ENCODE measurements around the gene MIPOL1. TPM values are rescaled to one million over a fixed set of nuclear protein-coding genes. Genes with fewer than 3 reads are reported as not detected.
"Not testable (repeated sequence)": the region's sequence is repeated elsewhere in the genome, so short reads cannot be mapped to it uniquely, and the experiment has no call there.

The MIPOL1 gene
- total RNA-seq, 4 donors from 2014 or later, result 17.0 to 43.4 (median 30.2) TPM

- Histone ChIP-seq H3K9me3 (no peaks in the 10 kb centered on the region), H3K36me3 (no peaks in the 10 kb centered on the region), H3K4me3 (replicated peaks in 1 of 3) (no peak overlapping the region), H3K4me1 (no peaks in the 10 kb centered on the region), H3K27ac (no peak overlapping the region), H3K27me3 (no peaks in the 10 kb centered on the region)
- intact Hi-C loops (cut with DNase I), result no loop called here
- 92 to 94% methylated on average over 5 of the region's 5 CpGs for WGBS, 2 donors
- DNase-seq, result no peak
- TF ChIP-seq POLR2A (IDR thresholded peaks at IDR 0.05) (no peak), CTCF (IDR thresholded peaks at IDR 0.05) (no peak)
Measured at GRCh38 chr14:37278636-37279538, 81.2 kb downstream of the MIPOL1 start.

GRCh38 chr14:37279818-37280217, 82.1 kb downstream of the MIPOL1 start:
- intact Hi-C loops (cut with DNase I), result no loop called here
- Histone ChIP-seq H3K4me3 (replicated peaks in 1 of 3) (no peak overlapping the region), H3K27ac (no peak overlapping the region), H3K9me3 (no peaks in the 10 kb centered on the region), H3K27me3 (no peaks in the 10 kb centered on the region), H3K36me3 (no peaks in the 10 kb centered on the region), H3K4me1 (no peaks in the 10 kb centered on the region)
- no peak for TF ChIP-seq CTCF (IDR thresholded peaks at IDR 0.05)
- no peak for TF ChIP-seq POLR2A (IDR thresholded peaks at IDR 0.05)
- DNase-seq, result no peak
- 94 to 98% methylated on average over 2 of the region's 2 CpGs for WGBS, 2 donors

GRCh38 chr14:37284760-37285159, 87.0 kb downstream of the MIPOL1 start:
- no peak overlapping the region for H3K4me3 ChIP-seq (replicated peaks in 1 of 3)
- no peaks in the 10 kb centered on the region for H3K4me1 ChIP-seq
- H3K27me3 ChIP-seq, result no peaks in the 10 kb centered on the region
- no peaks in the 10 kb centered on the region for H3K36me3 ChIP-seq
- TF ChIP-seq CTCF (IDR thresholded peaks at IDR 0.05) (no peak), POLR2A (IDR thresholded peaks at IDR 0.05) (no peak)
- no peak for DNase-seq
- intact Hi-C loops (cut with DNase I), result no loop called here
- H3K27ac ChIP-seq, result no peak overlapping the region
- no peaks in the 10 kb centered on the region for H3K9me3 ChIP-seq

- no peaks in the 10 kb centered on the region for H3K27me3 ChIP-seq
- H3K36me3 ChIP-seq, result no peaks in the 10 kb centered on the region
- no peaks in the 10 kb centered on the region for H3K4me1 ChIP-seq
- intact Hi-C loops (cut with DNase I), result no loop called here
- H3K9me3 ChIP-seq, result no peaks in the 10 kb centered on the region
- WGBS, 2 donors, result 93 to 97% methylated on average over 5 of the region's 5 CpGs
- H3K4me3 ChIP-seq (replicated peaks in 1 of 3), result no peak overlapping the region
- no peak for DNase-seq
- TF ChIP-seq POLR2A (IDR thresholded peaks at IDR 0.05) (no peak), CTCF (IDR thresholded peaks at IDR 0.05) (no peak)
- H3K27ac ChIP-seq, result no peak overlapping the region
Measured at GRCh38 chr14:37285220-37285619, 87.5 kb downstream of the MIPOL1 start.

GRCh38 chr14:37289688-37290087, 92.0 kb downstream of the MIPOL1 start:
- TF ChIP-seq POLR2A (IDR thresholded peaks at IDR 0.05) (no peak), CTCF (IDR thresholded peaks at IDR 0.05) (no peak)
- DNase-seq, result no peak
- no peaks in the 10 kb centered on the region for H3K36me3 ChIP-seq
- no peak overlapping the region for H3K27ac ChIP-seq
- no peaks in the 10 kb centered on the region for H3K4me1 ChIP-seq
- no peak overlapping the region for H3K4me3 ChIP-seq (replicated peaks in 1 of 3)
- WGBS, 2 donors, result 57 to 71% methylated on average over 2 of the region's 2 CpGs
- no peaks in the 10 kb centered on the region for H3K9me3 ChIP-seq
- intact Hi-C loops (cut with DNase I), result no loop called here
- no peaks in the 10 kb centered on the region for H3K27me3 ChIP-seq

- H3K9me3 ChIP-seq; H3K36me3 ChIP-seq; H3K4me3 ChIP-seq (replicated peaks in 1 of 3); H3K27me3 ChIP-seq; H3K27ac ChIP-seq; intact Hi-C loops (cut with DNase I); DNase-seq; H3K4me1 ChIP-seq: not testable (repeated sequence)
- WGBS, 2 donors, result 96 to 100% methylated on average over 1 of the region's 1 CpG
Measured at GRCh38 chr14:37295262-37295661, 97.5 kb downstream of the MIPOL1 start.
